AG04450 (cell line): Measurements from ENCODE around the gene KCND3. TPM values are rescaled to one million over a fixed set of nuclear protein-coding genes. Genes with fewer than 3 reads are reported as not detected.

ENCODE experiments used
- CTCF ChIA-PET: fragments of 300-600, 350-600 bp; formaldehyde crosslinking; extraction: SDS; loops from one replicate; lab custom pipeline; 2022; ENCODE audit warnings: antibody characterized with exemption, inconsistent platforms; lab: Charles Lee
- POLR2A ChIA-PET: fragments of 350-600 bp; formaldehyde crosslinking; extraction: SDS; loops from one replicate; lab custom pipeline; 2021; ENCODE audit warnings: antibody characterized with exemption, inconsistent platforms; lab: Yijun Ruan, JAX
- DNase-seq: peaks from one replicate; pipeline ENCODE4 v3.0.0-alpha.2; 2011; ENCODE audit warnings: low read depth, low spot score
- H3K27ac ChIP-seq: one replicate; pipeline ENCODE4 v1.5.1; 2012; ENCODE audit warnings: low read depth, low read length, control low read depth
- H3K27me3 ChIP-seq: one replicate; pipeline ENCODE4 v1.6.0; 2012; ENCODE audit warnings: low read length; ENCODE audit not compliant: control insufficient read depth, insufficient read depth
- H3K4me3 ChIP-seq: 2 replicates; pipeline ENCODE4 v1.5.1; 2011; ENCODE audit warnings: mild to moderate bottlenecking, low read depth, low read length, control low read depth
- H3K9me3 ChIP-seq: 2 replicates; pipeline ENCODE4 v1.5.1; 2012; ENCODE audit warnings: low read length; ENCODE audit not compliant: control insufficient read depth, insufficient read depth
- CTCF ChIP-seq: IDR thresholded peaks from 2 replicates; pipeline ENCODE4 v1.5.1; 2011; ENCODE audit warnings: low read depth, low read length, control low read depth, inconsistent platforms
- polyA plus RNA-seq: library from polyadenylated mRNA; depleted of rRNA; stranded (reverse); fragments of >200 nt; gene quantifications from 2 replicates; pipeline ENCODE4 v1.2.3, GENCODE V29; 2011

The KCND3 gene
- polyA plus RNA-seq, 1 experiment = 0.02 TPM

GRCh38 chr1:111863401-111863800 is 126.1 kb downstream of the KCND3 start:
- ChIA-PET CTCF (no interaction called here), POLR2A (no interaction called here)
- H3K27ac ChIP-seq = no peak overlapping the region
- no peak for TF ChIP-seq CTCF
- DNase-seq = no peak
- no peaks in the 10 kb centered on the region for H3K27me3 ChIP-seq
- no peaks in the 10 kb centered on the region for H3K9me3 ChIP-seq
- H3K4me3 ChIP-seq = no peak overlapping the region

- Histone ChIP-seq H3K9me3 (no peaks in the 10 kb centered on the region), H3K27me3 (no peaks in the 10 kb centered on the region), H3K27ac (no peak overlapping the region), H3K4me3 (no peak overlapping the region)
- TF ChIP-seq CTCF = no peak
- ChIA-PET CTCF (no interaction called here), POLR2A (no interaction called here)
- no peak for DNase-seq
These were observed 126.9 kb downstream of the KCND3 start for GRCh38 chr1:111862599-111862998.

- CTCF ChIA-PET = no interaction called here
- POLR2A ChIA-PET = no interaction called here
- no peak for TF ChIP-seq CTCF
- Histone ChIP-seq H3K27me3 (peaks cover 2% of the 10 kb centered on the region), H3K4me3 (no peak overlapping the region), H3K9me3 (no peaks in the 10 kb centered on the region), H3K27ac (no peak overlapping the region)
- no peak for DNase-seq
These were observed 127.9 kb downstream of the KCND3 start for GRCh38 chr1:111861523-111861922.

- ChIA-PET CTCF (no interaction called here), POLR2A (no interaction called here)
- H3K27ac ChIP-seq = no peak overlapping the region
- H3K27me3 ChIP-seq = peaks cover 10% of the 10 kb centered on the region
- no peak for DNase-seq
- no peak for TF ChIP-seq CTCF
- no peak overlapping the region for H3K4me3 ChIP-seq
- H3K9me3 ChIP-seq = no peaks in the 10 kb centered on the region
These were observed 132.2 kb downstream of the KCND3 start for GRCh38 chr1:111857194-111857651.

GRCh38 chr1:111856411-111857185 is 132.9 kb downstream of the KCND3 start:
- ChIA-PET POLR2A (no interaction called here), CTCF (no interaction called here)
- Histone ChIP-seq H3K4me3 (no peak overlapping the region), H3K9me3 (no peaks in the 10 kb centered on the region), H3K27me3 (peaks cover 16% of the 10 kb centered on the region), H3K27ac (no peak overlapping the region)
- DNase-seq = no peak
- TF ChIP-seq CTCF = no peak
